Smooth muscle cell (in vitro differentiated cells): Measurements from ENCODE around the gene CALML5. TPM values are rescaled to one million over a fixed set of nuclear protein-coding genes. Genes with fewer than 3 reads are reported as not detected.

Experiments used
- DNase-seq: peaks from one replicate; lab custom pipeline; 2025; ENCODE audit not compliant: unreplicated experiment; lab: John Stamatoyannopoulos, UW
- H2AFZ ChIP-seq: fragments of 200-600 bp; sonication (generic); 2 replicates; pipeline ENCODE4 v1.6.0; 2016; ENCODE audit warnings: antibody characterized with exemption, low read depth, mild to moderate bottlenecking
- H3F3A ChIP-seq: fragments of 200-600 bp; sonication (generic); 2 replicates; pipeline ENCODE4 v1.6.0; 2017; ENCODE audit warnings: antibody characterized with exemption, low read depth
- H3K27ac ChIP-seq: fragments of 200-600 bp; sonication (generic); 2 replicates; pipeline ENCODE4 v1.5.1; 2016; ENCODE audit warnings: low read depth, mild to moderate bottlenecking
- H3K27me3 ChIP-seq: fragments of 200-600 bp; sonication (generic); 2 replicates; pipeline ENCODE4 v1.6.1; 2016; ENCODE audit warnings: low read depth, mild to moderate bottlenecking
- H3K36me3 ChIP-seq: fragments of 200-600 bp; sonication (generic); 2 replicates; pipeline ENCODE4 v1.5.1; 2016; ENCODE audit warnings: low read depth
- H3K4me1 ChIP-seq: fragments of 200-600 bp; sonication (generic); 2 replicates; pipeline ENCODE4 v1.5.1; 2016; ENCODE audit warnings: low read depth
- H3K4me2 ChIP-seq: fragments of 200-600 bp; sonication (generic); 2 replicates; pipeline ENCODE4 v1.6.0; 2016; ENCODE audit warnings: mild to moderate bottlenecking
- H3K4me3 ChIP-seq: fragments of 200-600 bp; sonication (generic); 2 replicates; pipeline ENCODE4 v1.5.1; 2016; ENCODE audit warnings: mild to moderate bottlenecking
- H3K79me2 ChIP-seq: fragments of 200-600 bp; sonication (generic); 2 replicates; pipeline ENCODE4 v1.6.0; 2016; ENCODE audit warnings: low read depth, mild to moderate bottlenecking
- H3K9ac ChIP-seq: fragments of 200-600 bp; sonication (generic); 2 replicates; pipeline ENCODE4 v1.6.0; 2016; ENCODE audit warnings: low read depth
- H3K9me3 ChIP-seq: fragments of 200-600 bp; sonication (generic); replicated peaks from 2 replicates; pipeline ENCODE4 v1.5.1; 2016; ENCODE audit warnings: low read depth
- H4K20me1 ChIP-seq: fragments of 200-600 bp; sonication (generic); 2 replicates; pipeline ENCODE4 v1.6.0; 2016; ENCODE audit warnings: low read depth
- CTCF ChIP-seq: fragments of 200-600 bp; sonication (generic); IDR thresholded peaks from 2 replicates; pipeline ENCODE4 v1.5.1; 2017; ENCODE audit warnings: borderline replicate concordance, mild to moderate bottlenecking, antibody characterized with exemption; ENCODE audit not compliant: insufficient read depth, poor library complexity, severe bottlenecking
- whole genome bisulfite sequencing: methylation state at CpG from one replicate; pipeline ENCODE4 v1.1.7; 2016; ENCODE audit warnings: low lambda C conversion rate; 5-methylcytosine and 5-hydroxymethylcytosine counted together
- polyA plus RNA-seq: library from polyadenylated mRNA; unstranded; fragments of >200 nt; fragmentation: Nextera tagmentation; extraction: Ambion mirVana; gene quantifications from 2 replicates; pipeline ENCODE4 v1.2.1, GENCODE V29; 2016
- total RNA-seq: library from RNA; depleted of rRNA; stranded (reverse); fragments of >200 nt; gene quantifications from 2 replicates; pipeline ENCODE4 v1.2.3, GENCODE V29; 2014

Gene CALML5
- total and polyA plus RNA-seq, 2 experiments from 2014 or later: 16.5 to 24.3 TPM

- no peaks in the 10 kb centered on the region for H3K27me3 ChIP-seq
- H3K9ac ChIP-seq: no peak overlapping the region
- no peak overlapping the region for H2AFZ ChIP-seq
Observed at GRCh38 chr10:5497948-5498730, 1.2 kb downstream of the CALML5 start.

GRCh38 chr10:5497289-5497688 is 2.1 kb downstream of the CALML5 start:
- TF ChIP-seq CTCF: no peak
- no peaks in the 10 kb centered on the region for H3K9me3 ChIP-seq
- no peak overlapping the region for H3K4me2 ChIP-seq

More at GRCh38 chr10:5497948-5498730, 1.2 kb downstream of the CALML5 start:
- no peaks in the 10 kb centered on the region for H3K79me2 ChIP-seq
- no peak overlapping the region for H3K4me3 ChIP-seq
- no peak overlapping the region for H3K4me2 ChIP-seq
- no peak overlapping the region for H3K27ac ChIP-seq
- no peak for DNase-seq
- 94% methylated on average over 19 of the region's 19 CpGs for WGBS
- H3F3A ChIP-seq: no peaks in the 10 kb centered on the region
- H3K9me3 ChIP-seq: no peaks in the 10 kb centered on the region
- TF ChIP-seq CTCF: no peak
- no peaks in the 10 kb centered on the region for H3K4me1 ChIP-seq
- no peaks in the 10 kb centered on the region for H3K36me3 ChIP-seq
- no peaks in the 10 kb centered on the region for H4K20me1 ChIP-seq

GRCh38 chr10:5496261-5497250 is 2.8 kb downstream of the CALML5 start:
- H3K27me3 ChIP-seq: no peaks in the 10 kb centered on the region
- 92% methylated on average over 22 of the region's 25 CpGs for WGBS

More at GRCh38 chr10:5497289-5497688, 2.1 kb downstream of the CALML5 start:
- no peaks in the 10 kb centered on the region for H3K4me1 ChIP-seq
- no peak overlapping the region for H3K27ac ChIP-seq
- H3K9ac ChIP-seq: no peak overlapping the region
- H3K4me3 ChIP-seq: no peak overlapping the region
- H2AFZ ChIP-seq: no peak overlapping the region
- 94% methylated on average over 4 of the region's 6 CpGs for WGBS
- no peaks in the 10 kb centered on the region for H3K27me3 ChIP-seq
- no peaks in the 10 kb centered on the region for H3K36me3 ChIP-seq
- no peaks in the 10 kb centered on the region for H3K79me2 ChIP-seq
- no peak for DNase-seq
- no peaks in the 10 kb centered on the region for H3F3A ChIP-seq
- H4K20me1 ChIP-seq: no peaks in the 10 kb centered on the region

More at GRCh38 chr10:5496261-5497250, 2.8 kb downstream of the CALML5 start:
- Histone ChIP-seq H3K36me3 (no peaks in the 10 kb centered on the region), H3K9me3 (no peaks in the 10 kb centered on the region), H3K4me2 (no peak overlapping the region), H3K4me1 (no peaks in the 10 kb centered on the region), H3K9ac (no peak overlapping the region), H4K20me1 (no peaks in the 10 kb centered on the region), H2AFZ (no peak overlapping the region), H3K4me3 (no peak overlapping the region), H3F3A (no peaks in the 10 kb centered on the region), H3K79me2 (no peaks in the 10 kb centered on the region), H3K27ac (no peak overlapping the region)
- no peak for DNase-seq
- no peak for TF ChIP-seq CTCF
